ENCODE measurements around the gene UBE4B. TPM values are rescaled to one million over a fixed set of nuclear protein-coding genes. Genes with fewer than 3 reads are reported as not detected.

UBE4B gene
- total and polyA plus RNA-seq, 7 donors: 10.2 to 124 (median 47.8) TPM

- Histone ChIP-seq H3K4me3 (no peak overlapping the region), H3K27ac (peak overlapping the region in 2 of 4 donors; percentile 80 to 87), H3K36me3 (no peaks in the 10 kb centered on the region), H3K9me3 (no peaks in the 10 kb centered on the region), H3K4me1 (peaks cover 0 to 74% (median 45%) of the 10 kb centered on the region in 4 donors), H3K27me3 (no peaks in the 10 kb centered on the region)
- DNase-seq: no peak
- 87 to 90% methylated on average over 7 of the region's 7 CpGs for WGBS, 2 donors
- intact Hi-C loops (cut with DNase I): loop anchor here (5.0 kb wide), 1 partner anchor 42 kb away; no protein-coding TSS in a partner anchor
- no peak for TF ChIP-seq CTCF (IDR thresholded peaks at IDR 0.05)
- TF ChIP-seq POLR2A (IDR thresholded peaks at IDR 0.05): no peak
- TF ChIP-seq POLR2AphosphoS5 (IDR thresholded peaks at IDR 0.05): no peak
- no peak for TF ChIP-seq EP300 (IDR thresholded peaks at IDR 0.05)
These were observed 32.6 kb downstream of the UBE4B start for GRCh38 chr1:10065344-10065685.

- no peaks in the 10 kb centered on the region for H3K27me3 ChIP-seq
- intact Hi-C loops (cut with DNase I): loop anchor here (5.0 kb wide), 1 partner anchor 42 kb away; no protein-coding TSS in a partner anchor
- H3K9me3 ChIP-seq: no peaks in the 10 kb centered on the region
- no peaks in the 10 kb centered on the region for H3K36me3 ChIP-seq
- peaks cover 0 to 69% (median 45%) of the 10 kb centered on the region in 4 donors for H3K4me1 ChIP-seq
- WGBS, 2 donors: 78 to 92% methylated on average over 3 of the region's 3 CpGs
- DNase-seq: no peak
- H3K27ac ChIP-seq: peak overlapping the region; percentile 80 to 87 (median 80)
- TF ChIP-seq POLR2AphosphoS5 (IDR thresholded peaks at IDR 0.05) (no peak), EP300 (IDR thresholded peaks at IDR 0.05) (no peak), CTCF (IDR thresholded peaks at IDR 0.05) (no peak), POLR2A (IDR thresholded peaks at IDR 0.05) (no peak)
- no peak overlapping the region for H3K4me3 ChIP-seq
These were observed 33.0 kb downstream of the UBE4B start for GRCh38 chr1:10065760-10066159.

- no peak overlapping the region for H3K4me3 ChIP-seq
- intact Hi-C loops (cut with DNase I): loop anchor here (5.0 kb wide), 1 partner anchor 39 kb away; no protein-coding TSS in a partner anchor
- DNase-seq: no peak
- 95 to 97% methylated on average over 6 of the region's 6 CpGs for WGBS, 2 donors
- H3K4me1 ChIP-seq: peaks cover 0 to 60% (median 45%) of the 10 kb centered on the region in 4 donors
- TF ChIP-seq EP300 (IDR thresholded peaks at IDR 0.05) (no peak), POLR2AphosphoS5 (IDR thresholded peaks at IDR 0.05) (no peak), CTCF (IDR thresholded peaks at IDR 0.05) (no peak)
- no peaks in the 10 kb centered on the region for H3K27me3 ChIP-seq
- H3K27ac ChIP-seq: peak overlapping the region; percentile 80 to 87 (median 80)
- no peaks in the 10 kb centered on the region for H3K9me3 ChIP-seq
- peaks cover 0 to 6% (median 0%) of the 10 kb centered on the region in 4 donors for H3K36me3 ChIP-seq
These were observed 36.0 kb downstream of the UBE4B start for GRCh38 chr1:10068605-10069294.

GRCh38 chr1:10070206-10070605 lies 37.4 kb downstream of the UBE4B start:
- Histone ChIP-seq H3K27ac (peak overlapping the region in 1 of 4 donors; percentile 87), H3K36me3 (peaks cover 0 to 6% (median 0%) of the 10 kb centered on the region in 4 donors), H3K9me3 (no peaks in the 10 kb centered on the region), H3K27me3 (no peaks in the 10 kb centered on the region), H3K4me1 (peaks cover 0 to 62% (median 56%) of the 10 kb centered on the region in 4 donors), H3K4me3 (no peak overlapping the region)
- intact Hi-C loops (cut with DNase I): no loop called here
- no peak for DNase-seq
- WGBS, 2 donors: 98 to 99% methylated on average over 4 of the region's 4 CpGs
- TF ChIP-seq POLR2AphosphoS5 (IDR thresholded peaks at IDR 0.05) (no peak), CTCF (IDR thresholded peaks at IDR 0.05) (no peak), EP300 (IDR thresholded peaks at IDR 0.05) (no peak), POLR2A (IDR thresholded peaks at IDR 0.05) (no peak)

All from sigmoid colon (tissue), 7 donors.